Uterus (tissue), 4 donors: ENCODE results near the gene MFSD2A. TPM values are rescaled to one million over a fixed set of nuclear protein-coding genes. Genes with fewer than 3 reads are reported as not detected.
"Not testable (repeated sequence)": the region's sequence is repeated elsewhere in the genome, so short reads cannot be mapped to it uniquely, and the experiment has no call there.

ENCODE experiments used
- DNase-seq, 2 donors: peaks; one replicate each; pipeline ENCODE4 v3.0.0-alpha.2; 2019 to 2020
- H3K27ac ChIP-seq, 2 donors: fragments of 200-600 bp; sonication (generic); 1 replicate in 1 of 2; 2 replicates in 1 of 2; pipeline ENCODE4 v1.5.1; 2016 to 2018
- H3K27me3 ChIP-seq, 2 donors: fragments of 200-600 bp; sonication (generic); one replicate each; pipeline ENCODE4 v1.5.1; 2018 to 2019; ENCODE audit warnings: control low read depth in 1 of 2
- H3K36me3 ChIP-seq, 2 donors: fragments of 200-600 bp; sonication (generic); one replicate each; pipeline ENCODE4 v1.5.1; 2019; ENCODE audit warnings: control low read depth in 1 of 2
- H3K4me1 ChIP-seq, 2 donors: fragments of 200-600 bp; sonication (generic); one replicate each; pipeline ENCODE4 v1.5.1; 2018 to 2019; ENCODE audit warnings: control low read depth in 1 of 2
- H3K4me3 ChIP-seq, 2 donors: fragments of 200-600 bp; sonication (generic); 1 replicate in 1 of 2; 2 replicates in 1 of 2; pipeline ENCODE4 v1.5.1; 2018 to 2019; ENCODE audit warnings: mild to moderate bottlenecking in 1 of 2
- H3K9me3 ChIP-seq, 2 donors: fragments of 200-600 bp; sonication (generic); one replicate each; pipeline ENCODE4 v1.5.1; 2019; ENCODE audit warnings: control low read depth in 1 of 2
- CTCF ChIP-seq, 4 experiments: fragments of 200-600 bp in 2 of 4; fragments of 450-650 bp in 2 of 4; sonication (generic) in 2 of 4; IDR thresholded peaks; one replicate each; pipeline ENCODE4 v1.5.1; 2016 to 2019; ENCODE audit warnings: antibody characterized with exemption in 4 of 4, mild to moderate bottlenecking in 2 of 4, moderate library complexity in 1 of 4
- POLR2A ChIP-seq, 2 donors: fragments of 450-650 bp; IDR thresholded peaks; one replicate each; pipeline ENCODE4 v1.6.1; 2016; ENCODE audit warnings: antibody characterized with exemption in 2 of 2, mild to moderate bottlenecking in 1 of 2, moderate library complexity in 1 of 2
- intact Hi-C: fragments of 100-400 bp; cut with DNase I; formaldehyde crosslinking; loops from one replicate; pipeline ENCODE4 v1.15.1; 2023; ENCODE audit warnings: low total_unique reads
- total RNA-seq, 4 donors: library from RNA; depleted of rRNA in 3 of 4; stranded (reverse); fragments of >200 nt in 3 of 4; gene quantifications; one replicate each; pipeline versions ENCODE4 v1.1.0 to v1.2.4, GENCODE V29; 2014 to 2023
- donor health status: DM: yes; HTN: yes; CAD: no.

MFSD2A gene
- total RNA-seq, 4 donors from 2014 or later: 2.0 to 16.2 (median 6.5) TPM

GRCh38 chr1:39959651-39960333 lies 4.8 kb downstream of the MFSD2A start:
- no peak for DNase-seq
- intact Hi-C loops: no loop called here
- Histone ChIP-seq H3K9me3 (no peaks in the 10 kb centered on the region), H3K4me3 (no peak overlapping the region), H3K27me3 (no peaks in the 10 kb centered on the region), H3K4me1 (peaks cover 0 to 13% of the 10 kb centered on the region in 2 donors), H3K27ac (no peak overlapping the region), H3K36me3 (no peaks in the 10 kb centered on the region)
- TF ChIP-seq CTCF (IDR thresholded peaks at IDR 0.05) (no peak), POLR2A (IDR thresholded peaks at IDR 0.05) (no peak)

GRCh38 chr1:39960431-39960958 lies 5.5 kb downstream of the MFSD2A start:
- no peak for TF ChIP-seq POLR2A (IDR thresholded peaks at IDR 0.05)
- no peak for TF ChIP-seq CTCF (IDR thresholded peaks at IDR 0.05)
- no peaks in the 10 kb centered on the region for H3K27me3 ChIP-seq
- intact Hi-C loops: no loop called here
- DNase-seq: no peak
- no peaks in the 10 kb centered on the region for H3K36me3 ChIP-seq
- H3K4me1 ChIP-seq: peaks cover 0 to 9% of the 10 kb centered on the region in 2 donors
- no peak overlapping the region for H3K27ac ChIP-seq
- H3K4me3 ChIP-seq: no peak overlapping the region
- H3K9me3 ChIP-seq: no peaks in the 10 kb centered on the region

GRCh38 chr1:39962450-39962825 lies 7.5 kb downstream of the MFSD2A start:
- Histone ChIP-seq H3K27ac (no peak overlapping the region), H3K27me3 (no peaks in the 10 kb centered on the region), H3K4me3 (no peak overlapping the region), H3K4me1 (no peaks in the 10 kb centered on the region), H3K9me3 (no peaks in the 10 kb centered on the region), H3K36me3 (no peaks in the 10 kb centered on the region)
- DNase-seq: no peak
- intact Hi-C loops: no loop called here
- TF ChIP-seq CTCF (IDR thresholded peaks at IDR 0.05) (no peak), POLR2A (IDR thresholded peaks at IDR 0.05) (no peak)

GRCh38 chr1:39962964-39963363 lies 8.0 kb downstream of the MFSD2A start:
- intact Hi-C loops: not testable (repeated sequence)

GRCh38 chr1:39964552-39964951 lies 9.6 kb downstream of the MFSD2A start:
- no peak overlapping the region for H3K4me3 ChIP-seq
- intact Hi-C loops: no loop called here
- H3K36me3 ChIP-seq: no peaks in the 10 kb centered on the region
- no peak for DNase-seq
- no peak overlapping the region for H3K27ac ChIP-seq
- TF ChIP-seq POLR2A (IDR thresholded peaks at IDR 0.05) (no peak), CTCF (IDR thresholded peaks at IDR 0.05) (no peak)
- H3K4me1 ChIP-seq: no peaks in the 10 kb centered on the region
- no peaks in the 10 kb centered on the region for H3K9me3 ChIP-seq
- H3K27me3 ChIP-seq: no peaks in the 10 kb centered on the region

More at GRCh38 chr1:39962964-39963363, 8.0 kb downstream of the MFSD2A start:
- H3K4me3 ChIP-seq, H3K4me1 ChIP-seq, H3K9me3 ChIP-seq, DNase-seq, H3K36me3 ChIP-seq, H3K27me3 ChIP-seq, H3K27ac ChIP-seq: not testable (repeated sequence)
